ENCODE data around the gene CALR3.
A peak's percentile ranks its signal among the peaks of the same experiment; 100 is the strongest.
"Not testable (repeated sequence)": the region's sequence is repeated elsewhere in the genome, so short reads cannot be mapped to it uniquely, and the experiment has no call there.

Gene CALR3

DNA sequence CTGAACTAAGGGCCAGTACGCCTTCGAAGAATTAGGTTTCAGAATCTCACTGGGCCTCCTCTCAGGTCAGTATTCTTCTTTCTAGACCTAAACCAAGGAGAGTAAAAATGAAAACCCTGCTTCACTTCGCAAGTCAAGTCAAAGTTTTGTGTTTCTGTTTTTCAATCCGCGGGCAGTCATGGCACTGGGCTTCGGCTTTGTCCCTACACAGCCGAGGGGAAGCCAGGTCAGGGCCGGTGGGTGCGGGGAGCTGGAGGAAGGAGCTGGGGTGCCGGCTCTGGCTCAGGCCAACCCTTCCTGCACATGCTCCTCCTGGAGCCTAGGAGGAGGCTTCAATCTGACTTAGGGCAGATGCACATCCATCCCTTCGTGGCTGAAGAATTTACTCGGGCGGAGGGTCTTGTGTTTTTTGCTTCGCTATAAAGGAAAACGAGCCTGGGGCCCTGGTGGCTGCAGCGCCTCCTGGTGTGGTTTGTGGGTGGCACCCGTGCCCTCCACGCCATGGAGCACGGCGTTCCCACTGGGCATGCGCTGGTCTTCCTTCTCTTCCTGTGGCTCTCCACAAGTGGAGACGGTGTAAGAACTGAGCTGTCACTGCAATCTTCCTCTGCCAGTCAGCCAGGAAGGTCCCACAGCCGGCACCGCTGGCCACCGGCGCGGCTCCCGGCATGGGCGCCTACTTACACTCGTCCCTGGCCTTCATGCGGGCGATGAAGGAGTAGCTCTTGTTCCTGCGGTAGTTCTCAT lies 22.7 kb upstream of the CALR3 start:
- H3K4me1 Mint-ChIP-seq (ENCODE audit: low read depth) = peaks cover 2% of the 10 kb centered on the region
- H3K4me3 Mint-ChIP-seq = no peak overlapping the region
- H3K36me3 Mint-ChIP-seq (ENCODE audit: low read depth) = peaks cover 73% of the 10 kb centered on the region
- H3K9me3 Mint-ChIP-seq = no peaks in the 10 kb centered on the region
- no peaks in the 10 kb centered on the region for H3K27me3 Mint-ChIP-seq
- no peak for DNase-seq
- peak overlapping the region; percentile 61 for H3K27ac Mint-ChIP-seq

DNA sequence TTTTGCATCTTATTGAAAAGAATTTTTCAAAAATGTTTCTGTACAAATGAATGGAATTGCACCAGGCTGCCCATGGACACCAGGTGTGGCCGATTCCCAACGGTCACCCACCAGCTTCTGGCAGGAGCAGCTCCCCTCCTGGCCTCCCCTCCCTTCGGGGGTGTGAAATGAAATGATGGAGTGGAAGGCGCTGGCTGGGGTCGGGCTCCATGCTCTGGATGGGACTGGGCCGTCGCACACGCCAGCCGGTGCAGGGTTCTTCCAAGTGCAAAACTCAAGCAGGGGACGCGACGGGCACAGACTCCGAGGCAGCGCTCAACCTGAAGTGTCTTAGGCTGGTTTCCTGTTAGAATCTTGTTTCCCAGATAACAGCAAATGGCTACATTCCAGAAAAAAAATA lies 22.1 kb upstream of the CALR3 start:
- peaks cover 71% of the 10 kb centered on the region for H3K36me3 Mint-ChIP-seq (ENCODE audit: low read depth)
- no peak for DNase-seq
- no peak overlapping the region for H3K4me3 Mint-ChIP-seq
- H3K4me1 Mint-ChIP-seq (ENCODE audit: low read depth) = peaks cover 2% of the 10 kb centered on the region
- peak overlapping the region; percentile 37 for H3K27ac Mint-ChIP-seq
- H3K27me3 Mint-ChIP-seq = no peaks in the 10 kb centered on the region
- no peaks in the 10 kb centered on the region for H3K9me3 Mint-ChIP-seq

DNA sequence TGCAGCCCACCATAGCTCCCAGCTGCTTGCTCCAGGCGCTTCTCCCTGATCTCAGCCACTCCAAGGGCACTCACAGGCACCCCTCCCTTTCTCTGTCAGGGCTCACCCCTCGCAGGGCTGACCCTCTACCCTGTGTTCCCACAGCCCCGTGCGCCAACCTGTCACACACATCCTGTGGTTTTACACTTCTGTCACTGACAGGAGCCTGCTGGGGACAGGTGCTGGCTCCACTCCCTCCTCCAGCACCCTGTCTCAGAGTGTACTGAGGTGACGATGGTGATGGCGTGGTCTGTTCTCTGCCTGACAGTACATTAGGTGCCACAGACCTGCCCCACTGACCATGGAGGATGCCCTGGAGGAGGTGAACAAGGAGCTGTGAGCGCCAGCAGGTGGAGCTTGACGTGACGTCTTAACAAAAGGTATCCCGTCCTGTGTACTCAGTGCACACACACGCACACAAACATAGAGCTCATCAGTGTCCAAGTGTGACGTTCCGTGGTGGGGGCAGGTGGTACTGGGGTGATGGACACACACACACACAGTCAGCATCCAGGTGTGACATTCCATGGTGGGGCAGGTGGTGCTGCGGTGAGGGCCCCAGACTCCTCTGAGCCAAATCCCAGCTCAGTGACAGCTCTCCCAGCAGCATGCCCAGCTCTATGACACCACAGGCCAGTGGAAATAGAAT lies 21.1 kb upstream of the CALR3 start:
- no peak for DNase-seq
- no peaks in the 10 kb centered on the region for H3K27me3 Mint-ChIP-seq
- H3K36me3 Mint-ChIP-seq (ENCODE audit: low read depth) = peaks cover 72% of the 10 kb centered on the region
- H3K9me3 Mint-ChIP-seq = no peaks in the 10 kb centered on the region
- H3K27ac Mint-ChIP-seq = no peak overlapping the region
- no peak overlapping the region for H3K4me3 Mint-ChIP-seq
- H3K4me1 Mint-ChIP-seq (ENCODE audit: low read depth) = peaks cover 2% of the 10 kb centered on the region

DNA sequence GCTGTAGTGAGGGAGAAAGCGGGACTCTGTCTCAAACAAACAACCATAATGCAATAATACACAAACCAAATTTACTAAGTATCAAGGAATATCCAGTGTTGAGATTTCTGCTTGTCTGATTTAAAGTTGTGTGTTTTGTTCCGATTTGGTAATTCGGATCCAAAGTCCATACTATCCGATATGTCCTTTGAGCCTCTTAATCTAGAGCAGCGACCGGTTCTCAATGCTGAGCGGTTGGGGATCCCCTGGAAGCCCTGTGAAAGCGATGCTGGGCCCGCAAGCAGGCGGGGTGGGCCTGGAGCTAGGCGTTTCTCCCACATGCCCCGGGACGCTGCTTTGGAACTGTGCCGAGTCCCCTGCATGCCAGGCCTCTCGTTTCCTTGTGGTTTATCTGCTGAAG lies 20.4 kb upstream of the CALR3 start:
- DNase-seq = no peak
- Mint-ChIP-seq H3K9me3 (no peaks in the 10 kb centered on the region), H3K36me3 (ENCODE audit: low read depth) (peaks cover 68% of the 10 kb centered on the region), H3K4me1 (ENCODE audit: low read depth) (peaks cover 2% of the 10 kb centered on the region), H3K4me3 (no peak overlapping the region), H3K27me3 (no peaks in the 10 kb centered on the region), H3K27ac (no peak overlapping the region)

DNA sequence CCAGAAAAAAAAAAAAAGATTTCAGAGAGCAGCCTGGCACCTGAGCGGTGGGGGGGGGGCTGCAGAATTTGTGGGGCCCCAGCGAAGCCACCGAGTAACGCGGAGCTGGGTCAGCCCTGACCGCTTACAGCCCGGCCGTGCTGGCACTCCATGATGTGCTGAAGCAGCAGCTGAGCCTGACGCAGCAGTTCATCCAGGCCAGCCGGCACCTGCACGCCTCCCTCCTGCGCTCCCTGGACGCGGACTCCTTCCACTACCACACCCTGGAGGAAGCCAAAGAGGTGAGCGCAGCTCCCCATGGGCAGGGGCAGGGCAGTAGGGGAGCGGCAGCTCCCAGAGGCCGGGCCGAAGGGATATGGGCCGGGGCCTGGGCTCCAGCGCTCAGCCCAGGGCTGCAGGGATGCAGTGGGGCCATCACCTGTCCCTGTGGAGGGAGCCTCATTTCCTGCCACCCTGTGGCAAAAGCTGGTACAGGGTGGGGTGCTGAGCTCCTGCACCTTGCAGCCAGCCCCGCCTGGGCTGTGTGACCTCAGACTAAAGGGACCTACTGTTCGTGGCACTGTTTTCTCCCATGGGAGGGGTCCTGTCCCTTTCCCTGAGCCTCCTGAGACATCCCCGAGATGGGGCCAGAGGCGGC lies 18.5 kb upstream of the CALR3 start:
- no peak for DNase-seq
- Mint-ChIP-seq H3K9me3 (no peaks in the 10 kb centered on the region), H3K27me3 (no peaks in the 10 kb centered on the region), H3K27ac (no peak overlapping the region), H3K4me3 (no peak overlapping the region), H3K4me1 (ENCODE audit: low read depth) (peaks cover 2% of the 10 kb centered on the region), H3K36me3 (ENCODE audit: low read depth) (peaks cover 61% of the 10 kb centered on the region)

DNA sequence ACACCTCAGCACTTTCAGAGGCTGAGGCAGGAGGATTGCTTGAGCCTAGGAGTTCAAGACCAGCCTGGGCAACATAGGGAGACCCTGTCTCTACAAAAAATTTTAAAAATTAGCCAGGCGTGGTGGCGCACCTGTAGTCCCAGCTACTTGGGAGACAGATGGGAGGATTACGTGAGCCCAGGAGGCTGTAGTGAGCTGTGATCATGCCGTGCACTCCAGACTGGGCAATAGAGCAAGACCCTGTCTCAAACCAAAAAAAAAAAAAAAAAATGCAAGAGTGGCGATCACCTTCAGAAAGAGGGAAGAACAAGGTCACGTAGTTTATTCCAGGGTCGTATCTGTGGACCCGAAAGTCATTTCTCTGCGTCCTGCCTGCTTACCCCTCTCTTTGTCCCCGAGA lies 16.6 kb upstream of the CALR3 start:
- DNase-seq; H3K27me3 Mint-ChIP-seq; H3K4me1 Mint-ChIP-seq (ENCODE audit: low read depth); H3K27ac Mint-ChIP-seq; H3K9me3 Mint-ChIP-seq; H3K4me3 Mint-ChIP-seq: not testable (repeated sequence)
- H3K36me3 Mint-ChIP-seq (ENCODE audit: low read depth) = peaks cover 47% of the 10 kb centered on the region

DNA sequence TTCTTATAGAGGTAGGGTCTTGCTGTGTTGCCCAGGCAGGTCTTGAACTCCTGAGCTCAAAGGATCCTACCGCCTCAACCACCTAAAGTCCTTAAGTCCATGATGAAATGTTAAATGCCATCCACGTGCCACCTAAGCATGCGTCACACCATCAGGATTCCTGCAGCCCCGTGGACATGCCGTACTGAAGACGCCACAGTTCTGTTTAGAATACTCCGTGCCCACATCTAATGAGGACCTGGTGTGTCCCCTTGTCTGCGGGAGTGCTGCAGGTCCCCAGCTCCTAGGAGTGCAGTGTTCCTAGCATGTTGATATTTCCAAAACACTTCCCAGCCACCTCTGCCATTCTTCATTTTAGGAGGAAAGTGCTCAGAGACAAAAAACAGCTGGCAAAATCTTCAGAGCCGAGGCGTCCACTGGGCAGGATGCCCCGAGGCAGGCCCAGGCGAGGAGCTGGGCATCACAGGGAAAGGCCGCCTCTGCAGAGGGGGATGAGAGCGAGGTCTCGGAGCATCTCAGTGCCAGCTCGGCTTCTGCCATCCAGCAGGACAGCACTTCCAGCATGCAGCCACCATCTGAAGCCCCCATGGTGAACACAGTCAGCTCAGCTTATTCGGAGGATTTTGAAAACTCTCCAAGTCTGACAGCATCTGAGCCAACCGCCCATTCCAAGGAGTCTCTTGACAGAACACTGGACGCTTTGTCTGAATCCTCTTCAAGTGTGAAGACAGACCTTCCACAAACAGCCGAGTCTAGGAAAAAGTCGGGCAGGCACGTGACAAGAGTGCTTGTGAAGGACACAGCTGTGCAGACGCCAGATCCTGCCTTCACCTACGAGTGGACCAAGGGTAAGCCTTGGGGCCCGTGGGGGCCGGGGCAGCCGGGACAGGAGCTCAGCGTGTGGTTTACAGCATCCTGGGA lies 13.4 kb upstream of the CALR3 start:
- Mint-ChIP-seq H3K4me1 (ENCODE audit: low read depth) (no peaks in the 10 kb centered on the region), H3K27ac (no peak overlapping the region), H3K27me3 (no peaks in the 10 kb centered on the region), H3K36me3 (ENCODE audit: low read depth) (peaks cover 42% of the 10 kb centered on the region), H3K4me3 (no peak overlapping the region), H3K9me3 (no peaks in the 10 kb centered on the region)
- DNase-seq = no peak

DNA sequence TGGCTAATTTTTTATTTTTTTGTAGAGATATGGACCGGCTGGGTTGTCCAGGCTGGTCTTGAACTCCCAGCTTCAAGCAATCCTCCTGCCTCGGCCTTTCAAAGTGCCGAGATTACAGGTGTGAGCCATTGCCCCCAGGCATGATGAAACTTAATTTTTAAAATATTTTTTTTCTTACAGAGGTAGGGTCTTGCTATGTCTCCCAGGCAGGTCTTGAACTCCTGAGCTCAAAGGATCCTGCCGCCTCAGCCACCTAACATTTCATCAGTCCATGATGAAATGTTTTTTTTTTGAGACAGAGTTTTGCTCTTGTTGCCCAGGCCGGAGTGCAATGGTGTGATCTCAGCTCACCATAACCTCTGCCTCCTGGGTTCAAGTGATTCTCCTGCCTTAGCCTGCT lies 12.6 kb upstream of the CALR3 start:
- H3K4me1 Mint-ChIP-seq (ENCODE audit: low read depth) = no peaks in the 10 kb centered on the region
- H3K36me3 Mint-ChIP-seq (ENCODE audit: low read depth) = peaks cover 47% of the 10 kb centered on the region
- H3K4me3 Mint-ChIP-seq = no peak overlapping the region
- H3K9me3 Mint-ChIP-seq = no peaks in the 10 kb centered on the region
- H3K27me3 Mint-ChIP-seq = no peaks in the 10 kb centered on the region
- DNase-seq = no peak
- H3K27ac Mint-ChIP-seq = no peak overlapping the region

DNA sequence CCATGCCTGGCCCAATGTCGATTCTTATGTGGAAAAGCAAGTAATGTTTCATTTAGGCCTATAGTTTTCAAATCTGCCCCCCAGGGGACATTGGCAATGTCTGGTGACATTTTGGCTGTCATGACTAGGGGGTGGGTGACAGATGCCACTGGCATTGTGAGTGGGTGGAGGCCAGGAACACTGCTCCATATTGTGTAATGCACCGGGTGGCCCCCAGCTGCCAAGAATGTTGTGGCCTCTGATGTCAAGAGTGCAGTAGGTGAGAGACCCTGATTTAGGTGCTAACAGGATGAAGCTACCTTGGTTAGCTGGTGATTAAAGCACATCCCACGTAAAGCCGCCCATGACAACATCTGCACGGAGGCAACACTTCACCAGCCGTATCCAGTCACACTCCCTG lies 11.0 kb upstream of the CALR3 start:
- H3K4me1 Mint-ChIP-seq (ENCODE audit: low read depth) = peaks cover 4% of the 10 kb centered on the region
- peaks cover 48% of the 10 kb centered on the region for H3K36me3 Mint-ChIP-seq (ENCODE audit: low read depth)
- H3K27ac Mint-ChIP-seq = no peak overlapping the region
- H3K27me3 Mint-ChIP-seq = no peaks in the 10 kb centered on the region
- no peaks in the 10 kb centered on the region for H3K9me3 Mint-ChIP-seq
- no peak overlapping the region for H3K4me3 Mint-ChIP-seq
- DNase-seq = no peak

DNA sequence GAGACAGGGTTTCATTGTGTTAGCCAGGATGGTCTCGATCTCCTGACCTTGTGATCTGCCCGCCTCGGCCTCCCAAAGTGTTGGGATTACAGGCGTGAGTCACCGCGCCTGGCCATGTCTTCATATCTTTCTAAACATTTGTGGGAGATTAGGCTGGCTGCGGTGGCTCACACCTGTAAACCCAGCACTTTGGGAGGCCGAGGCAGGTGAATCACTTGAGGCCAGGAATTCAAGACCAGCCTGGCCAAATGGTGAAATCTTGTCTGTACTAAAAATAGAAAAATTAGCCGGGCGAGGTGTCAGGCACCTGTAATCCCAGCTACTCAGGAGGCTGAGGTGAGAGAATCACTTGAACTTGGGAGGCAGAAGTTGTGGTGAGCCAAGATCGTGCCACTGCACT lies 10.2 kb upstream of the CALR3 start:
- H3K36me3 Mint-ChIP-seq (ENCODE audit: low read depth) = peaks cover 50% of the 10 kb centered on the region
- H3K4me1 Mint-ChIP-seq (ENCODE audit: low read depth); H3K9me3 Mint-ChIP-seq; H3K27me3 Mint-ChIP-seq; H3K4me3 Mint-ChIP-seq; DNase-seq; H3K27ac Mint-ChIP-seq: not testable (repeated sequence)

DNA sequence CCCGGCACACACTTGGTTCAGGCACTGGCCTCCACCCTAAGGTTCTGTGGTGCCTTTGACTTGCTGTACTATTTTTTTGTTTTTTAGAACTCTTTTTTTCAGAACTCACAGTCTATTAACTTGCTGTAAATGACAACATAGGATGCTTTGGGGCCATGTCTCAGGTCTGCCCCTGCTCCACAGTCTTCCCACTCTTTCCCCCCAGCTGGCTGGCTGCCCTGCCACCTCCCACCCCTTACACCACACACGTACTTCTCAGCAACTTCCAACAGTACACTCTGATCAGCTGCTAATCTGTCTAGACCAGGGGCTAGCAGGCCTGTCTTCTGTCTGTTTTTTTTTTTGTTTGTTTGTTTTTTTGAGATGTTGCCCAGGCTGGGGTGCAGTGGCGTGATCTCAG lies 8.3 kb upstream of the CALR3 start:
- Mint-ChIP-seq H3K4me1 (ENCODE audit: low read depth) (peaks cover 4% of the 10 kb centered on the region), H3K27me3 (no peaks in the 10 kb centered on the region), H3K27ac (no peak overlapping the region), H3K36me3 (ENCODE audit: low read depth) (peaks cover 43% of the 10 kb centered on the region), H3K4me3 (no peak overlapping the region), H3K9me3 (no peaks in the 10 kb centered on the region)
- DNase-seq = no peak

DNA sequence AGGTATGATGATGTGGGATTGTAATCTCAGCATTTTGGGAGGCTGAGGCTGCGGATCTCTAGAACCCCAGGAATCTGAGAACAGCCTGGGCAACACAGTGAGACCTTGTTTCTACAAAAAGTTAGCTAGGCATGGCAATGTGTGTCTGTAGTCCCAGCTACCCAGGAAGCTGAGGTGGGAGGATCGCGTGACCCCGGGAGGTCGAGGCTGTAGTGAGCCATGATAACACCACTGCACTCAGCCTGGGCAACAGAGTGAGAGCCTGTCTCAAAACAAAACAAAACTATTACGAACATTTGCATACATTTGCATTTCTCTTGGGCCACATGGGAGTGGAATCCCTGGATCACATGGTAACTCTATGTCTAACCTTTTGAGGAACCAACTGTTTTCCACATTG lies 1.9 kb upstream of the CALR3 start:
- peaks cover 18% of the 10 kb centered on the region for H3K4me1 Mint-ChIP-seq (ENCODE audit: low read depth)
- no peak overlapping the region for H3K27ac Mint-ChIP-seq
- H3K4me3 Mint-ChIP-seq = peak overlapping the region; percentile 90
- H3K36me3 Mint-ChIP-seq (ENCODE audit: low read depth) = peaks cover 24% of the 10 kb centered on the region
- no peak for DNase-seq
- peaks cover 3% of the 10 kb centered on the region for H3K9me3 Mint-ChIP-seq
- no peaks in the 10 kb centered on the region for H3K27me3 Mint-ChIP-seq

DNA sequence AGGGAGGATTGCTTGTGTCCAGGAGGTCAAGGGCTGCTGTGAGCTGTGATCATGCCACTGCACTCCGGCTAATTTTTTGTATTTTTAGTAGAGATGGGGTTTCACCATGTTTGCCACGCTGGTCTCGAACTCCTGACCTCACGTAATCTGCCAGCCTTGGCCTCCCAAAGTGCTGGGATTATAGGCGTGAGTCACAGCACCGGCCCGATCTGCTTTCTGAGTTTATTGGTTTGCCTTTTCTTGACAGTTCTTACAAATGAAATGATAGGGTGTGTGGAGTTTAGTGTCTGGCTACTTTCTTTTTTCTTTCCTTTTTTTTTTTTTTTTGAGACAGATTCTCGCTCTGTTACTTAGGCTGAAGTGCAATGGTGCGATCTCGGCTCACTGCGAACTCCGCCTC lies 1.1 kb upstream of the CALR3 start:
- Mint-ChIP-seq H3K27me3 (no peaks in the 10 kb centered on the region), H3K9me3 (peaks cover 3% of the 10 kb centered on the region), H3K4me3 (peak overlapping the region; percentile 90), H3K4me1 (ENCODE audit: low read depth) (peaks cover 18% of the 10 kb centered on the region), H3K36me3 (ENCODE audit: low read depth) (peaks cover 19% of the 10 kb centered on the region), H3K27ac (no peak overlapping the region)
- no peak for DNase-seq

DNA sequence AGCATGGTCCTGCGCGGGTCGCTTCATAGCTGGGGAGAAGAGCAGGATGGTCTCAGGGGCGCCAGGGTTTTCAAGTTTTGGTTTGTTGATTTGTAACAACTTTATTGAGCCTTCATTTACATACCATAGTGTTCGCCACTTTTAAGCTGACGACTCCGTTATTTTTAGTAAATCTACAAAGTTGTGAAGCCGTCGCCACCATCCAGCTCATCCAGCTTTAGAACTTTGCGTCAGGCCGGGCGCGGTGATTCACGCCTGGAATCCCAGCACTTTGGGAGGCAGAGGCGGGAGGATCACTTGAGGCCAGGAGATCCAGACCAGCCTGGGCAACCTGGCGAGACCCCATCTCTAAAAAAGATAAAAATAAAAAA lies 631 bp upstream of the CALR3 start:
- DNase-seq = peak; percentile 34
- Mint-ChIP-seq H3K4me3 (peak overlapping the region; percentile 90), H3K9me3 (peaks cover 3% of the 10 kb centered on the region), H3K36me3 (ENCODE audit: low read depth) (peaks cover 14% of the 10 kb centered on the region), H3K27me3 (no peaks in the 10 kb centered on the region), H3K27ac (peak overlapping the region; percentile 90), H3K4me1 (ENCODE audit: low read depth) (peaks cover 18% of the 10 kb centered on the region)
